Heart left ventricle (tissue), 13 donors: Measurements from ENCODE around the gene AMBN.

ENCODE experiments used
- CTCF ChIP-seq, 12 donors: fragments of 200-600 bp; sonication (generic) in 4 of 12; IDR thresholded peaks; one replicate each; pipeline versions ENCODE4 v1.5.0 to v1.8.0; 2018 to 2022; ENCODE audit warnings: antibody characterized with exemption in 12 of 12, mild to moderate bottlenecking in 5 of 12
- POLR2A ChIP-seq, 2 donors: fragments of 450-650 bp; IDR thresholded peaks; one replicate each; pipeline ENCODE4 v1.6.1; 2017; ENCODE audit warnings: antibody characterized with exemption in 2 of 2, mild to moderate bottlenecking in 2 of 2, moderate library complexity in 2 of 2
- donor health status: ischemic (EF 13 %, LVEDD 7.1; RV severe dilation, severe dysfunction).
- donor health status: DM: no; HTN: yes; CAD: no.
- donor health status: DM: no; HTN: no; CAD: no.
- donor health status: ischemic (EF 25% LVEDD 6.9; RV normal size, moderate dysfunction).
- donor health status: ischemic (EF 25% LVEDD 5.7; RV mildly dilated, moderate dysfunction).
- donor health status: ischemic (EF 35%, LVEDD 5.7; RV mildly dilated, moderate dysfunction).
- donor health status: nonischemic (EF 11% LVEDD 7.7; RV severe dilation, severe dysfunction).
- donor health status: DM: yes; HTN: yes; CAD: no.
- donor health status: PGD.
- donor health status: ischemic (EF 29% LVEDD 5.4; RV normal size, mild dysfunction).
- donor health status: nonischemic (EF 23%, LVEDD 6.1; RV moderate dilation, normal function).

- TF ChIP-seq POLR2A (IDR thresholded peaks at IDR 0.05): no peak
- TF ChIP-seq CTCF (IDR thresholded peaks at IDR 0.05): no peak
These were observed 15.3 kb downstream of the AMBN start for GRCh38 chr4:70607334-70607853.
